ENCODE data around the gene JARID2.

DNA sequence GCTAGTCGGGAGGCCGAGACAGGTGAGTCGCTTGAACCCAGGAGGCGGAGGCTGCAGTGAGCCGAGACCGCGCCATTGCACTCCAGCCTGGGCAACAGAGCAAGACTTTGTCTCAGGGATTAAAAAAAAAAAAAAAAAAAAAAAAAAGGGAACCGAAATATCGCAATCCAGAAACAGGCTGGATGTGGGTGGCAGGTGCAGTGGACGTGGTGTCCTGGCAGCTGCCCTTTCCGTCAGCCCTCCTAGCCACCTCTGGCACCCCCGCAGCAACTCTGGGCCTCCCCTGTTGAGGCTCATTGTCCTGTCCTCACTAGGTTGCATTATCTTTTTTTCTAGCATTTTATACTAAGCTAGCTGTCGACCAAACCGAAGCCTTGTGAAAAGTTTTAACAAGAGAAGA, 303.5 kb downstream of the JARID2 start:
- TF ChIP-seq, protein P1, sequence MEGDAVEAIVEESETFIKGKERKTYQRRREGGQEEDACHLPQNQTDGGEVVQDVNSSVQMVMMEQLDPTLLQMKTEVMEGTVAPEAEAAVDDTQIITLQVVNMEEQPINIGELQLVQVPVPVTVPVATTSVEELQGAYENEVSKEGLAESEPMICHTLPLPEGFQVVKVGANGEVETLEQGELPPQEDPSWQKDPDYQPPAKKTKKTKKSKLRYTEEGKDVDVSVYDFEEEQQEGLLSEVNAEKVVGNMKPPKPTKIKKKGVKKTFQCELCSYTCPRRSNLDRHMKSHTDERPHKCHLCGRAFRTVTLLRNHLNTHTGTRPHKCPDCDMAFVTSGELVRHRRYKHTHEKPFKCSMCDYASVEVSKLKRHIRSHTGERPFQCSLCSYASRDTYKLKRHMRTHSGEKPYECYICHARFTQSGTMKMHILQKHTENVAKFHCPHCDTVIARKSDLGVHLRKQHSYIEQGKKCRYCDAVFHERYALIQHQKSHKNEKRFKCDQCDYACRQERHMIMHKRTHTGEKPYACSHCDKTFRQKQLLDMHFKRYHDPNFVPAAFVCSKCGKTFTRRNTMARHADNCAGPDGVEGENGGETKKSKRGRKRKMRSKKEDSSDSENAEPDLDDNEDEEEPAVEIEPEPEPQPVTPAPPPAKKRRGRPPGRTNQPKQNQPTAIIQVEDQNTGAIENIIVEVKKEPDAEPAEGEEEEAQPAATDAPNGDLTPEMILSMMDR (IDR thresholded peaks at IDR 0.05): no peak
- no peak for TF ChIP-seq POLR2A (IDR thresholded peaks at IDR 0.05)
